Omental fat pad (tissue), 4 donors: ENCODE results near the gene PPA2. TPM values are rescaled to one million over a fixed set of nuclear protein-coding genes. Genes with fewer than 3 reads are reported as not detected.

Experiments used
- ATAC-seq: fragments of 150-250 bp; one replicate; pipeline ENCODE4 v1.9.1; 2016; ENCODE audit warnings: mild to moderate bottlenecking, moderate library complexity; ENCODE audit not compliant: low FRiP score
- DNase-seq: peaks from one replicate; pipeline ENCODE4 v3.0.0-alpha.2; 2019; ENCODE audit warnings: low spot score
- total RNA-seq, 4 donors: library from RNA; depleted of rRNA; stranded (reverse); fragments of >200 nt; gene quantifications; one replicate each; pipeline ENCODE4 v1.1.0, GENCODE V29; 2016
- TF ChIP-seq, protein P1 (sequence below), 3 donors: fragments of 450-650 bp; IDR thresholded peaks; one replicate each; pipeline ENCODE4 v1.5.1; 2016 to 2017; ENCODE audit warnings: antibody characterized with exemption in 3 of 3, mild to moderate bottlenecking in 3 of 3, moderate library complexity in 2 of 3

Gene PPA2
- total RNA-seq, 4 donors from 2014 or later: 35.9 to 82.9 (median 61.9) TPM

DNA sequence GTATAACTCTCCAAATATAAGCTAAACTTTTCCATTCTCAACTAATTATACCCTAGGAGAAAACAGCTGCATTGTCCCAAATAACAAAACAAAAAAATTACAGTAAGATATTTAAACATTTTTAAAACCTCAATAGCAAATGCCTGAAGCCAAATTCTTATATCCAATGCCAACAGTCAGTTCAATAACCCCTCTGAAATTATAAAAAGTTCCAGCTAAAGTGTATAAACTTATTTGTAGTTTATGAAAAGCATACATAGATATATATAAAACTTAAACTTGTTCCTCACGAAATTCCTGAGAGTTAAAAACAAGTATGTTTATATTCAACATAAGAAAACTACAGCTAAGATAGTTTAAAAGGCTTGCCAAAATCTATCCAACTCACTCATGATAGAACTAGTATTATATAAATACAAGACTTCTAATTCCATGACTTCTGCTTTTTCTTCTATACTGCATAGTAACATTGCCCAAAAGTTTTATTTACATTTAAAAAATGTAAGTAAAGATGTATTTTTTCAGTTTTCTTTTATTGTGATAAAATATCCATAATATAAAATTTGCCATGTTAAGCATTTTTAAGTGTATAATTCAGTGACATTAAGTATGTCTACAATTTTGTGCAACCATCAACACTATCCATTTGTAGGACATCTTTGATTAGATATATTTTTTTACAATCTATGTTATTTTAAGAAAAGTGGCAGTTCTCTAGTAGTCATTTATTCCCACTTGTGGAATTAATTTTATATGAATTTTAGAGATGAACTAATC is 72.8 kb downstream of the PPA2 start:
- DNase-seq (no peak), ATAC-seq (no peak)
- TF ChIP-seq, protein P1, sequence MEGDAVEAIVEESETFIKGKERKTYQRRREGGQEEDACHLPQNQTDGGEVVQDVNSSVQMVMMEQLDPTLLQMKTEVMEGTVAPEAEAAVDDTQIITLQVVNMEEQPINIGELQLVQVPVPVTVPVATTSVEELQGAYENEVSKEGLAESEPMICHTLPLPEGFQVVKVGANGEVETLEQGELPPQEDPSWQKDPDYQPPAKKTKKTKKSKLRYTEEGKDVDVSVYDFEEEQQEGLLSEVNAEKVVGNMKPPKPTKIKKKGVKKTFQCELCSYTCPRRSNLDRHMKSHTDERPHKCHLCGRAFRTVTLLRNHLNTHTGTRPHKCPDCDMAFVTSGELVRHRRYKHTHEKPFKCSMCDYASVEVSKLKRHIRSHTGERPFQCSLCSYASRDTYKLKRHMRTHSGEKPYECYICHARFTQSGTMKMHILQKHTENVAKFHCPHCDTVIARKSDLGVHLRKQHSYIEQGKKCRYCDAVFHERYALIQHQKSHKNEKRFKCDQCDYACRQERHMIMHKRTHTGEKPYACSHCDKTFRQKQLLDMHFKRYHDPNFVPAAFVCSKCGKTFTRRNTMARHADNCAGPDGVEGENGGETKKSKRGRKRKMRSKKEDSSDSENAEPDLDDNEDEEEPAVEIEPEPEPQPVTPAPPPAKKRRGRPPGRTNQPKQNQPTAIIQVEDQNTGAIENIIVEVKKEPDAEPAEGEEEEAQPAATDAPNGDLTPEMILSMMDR (IDR thresholded peaks at IDR 0.05): no peak

DNA sequence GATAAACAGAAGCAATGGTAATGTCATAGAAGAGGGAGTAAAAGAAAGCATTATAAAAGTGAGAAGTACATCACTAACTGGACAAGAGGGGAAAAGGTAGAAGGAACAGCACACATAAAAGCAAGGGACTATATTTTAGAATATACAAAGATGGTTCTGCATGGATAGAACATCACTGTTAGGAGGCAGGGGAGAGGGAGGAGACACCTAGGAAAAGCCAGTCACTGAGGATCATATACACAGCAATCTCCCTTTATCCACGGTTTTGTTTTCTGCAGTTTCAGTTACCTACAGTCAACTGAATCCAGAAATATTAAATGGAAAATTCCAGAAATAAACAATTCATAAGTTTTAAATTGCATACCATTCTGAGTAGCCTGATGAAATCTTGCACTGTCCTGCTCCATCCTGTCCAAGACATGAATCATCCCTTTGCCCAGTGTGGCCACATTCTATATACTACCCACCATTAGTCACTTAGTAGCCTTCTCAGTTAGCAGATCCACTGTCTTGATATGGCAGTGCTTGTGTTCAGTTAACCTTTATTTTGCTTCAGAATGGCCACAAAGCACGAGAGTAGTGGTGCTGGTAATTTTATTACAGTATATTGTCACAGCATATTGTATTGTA is 74.2 kb downstream of the PPA2 start:
- TF ChIP-seq, protein P1 (IDR thresholded peaks at IDR 0.05): no peak
- ATAC-seq (no peak), DNase-seq (no peak)

- no peak for DNase-seq
- TF ChIP-seq, protein P1 (IDR thresholded peaks at IDR 0.05): no peak
- ATAC-seq: no peak
Measured at GRCh38 chr4:105392858-105393257, 81.0 kb downstream of the PPA2 start.

- no peak for ATAC-seq
- TF ChIP-seq, protein P1 (IDR thresholded peaks at IDR 0.05): no peak
- no peak for DNase-seq
Measured at GRCh38 chr4:105389167-105389566, 84.7 kb downstream of the PPA2 start.

- DNase-seq: no peak
- TF ChIP-seq, protein P1 (IDR thresholded peaks at IDR 0.05): no peak
- no peak for ATAC-seq
Measured at GRCh38 chr4:105387466-105387865, 86.4 kb downstream of the PPA2 start.

DNA sequence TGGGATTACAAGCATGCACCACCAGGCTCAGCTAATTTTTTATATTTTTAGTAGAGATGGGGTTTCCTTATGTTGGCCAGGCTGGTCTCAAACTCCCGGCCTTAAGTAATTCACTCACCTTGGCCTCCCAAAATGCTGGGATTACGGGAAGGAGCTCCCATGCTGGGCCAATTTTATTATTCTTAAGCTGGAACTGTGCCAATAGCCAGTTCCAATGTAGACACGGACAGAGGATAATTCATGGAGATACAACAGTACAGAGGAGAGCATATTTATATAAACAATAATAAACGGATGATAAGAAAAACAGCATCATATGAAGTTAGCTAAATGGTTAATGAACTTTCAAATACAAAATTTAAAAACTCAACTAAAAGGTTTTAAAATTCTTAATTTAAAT is 87.8 kb downstream of the PPA2 start:
- TF ChIP-seq, protein P1 (IDR thresholded peaks at IDR 0.05): no peak
- DNase-seq (no peak), ATAC-seq (no peak)

DNA sequence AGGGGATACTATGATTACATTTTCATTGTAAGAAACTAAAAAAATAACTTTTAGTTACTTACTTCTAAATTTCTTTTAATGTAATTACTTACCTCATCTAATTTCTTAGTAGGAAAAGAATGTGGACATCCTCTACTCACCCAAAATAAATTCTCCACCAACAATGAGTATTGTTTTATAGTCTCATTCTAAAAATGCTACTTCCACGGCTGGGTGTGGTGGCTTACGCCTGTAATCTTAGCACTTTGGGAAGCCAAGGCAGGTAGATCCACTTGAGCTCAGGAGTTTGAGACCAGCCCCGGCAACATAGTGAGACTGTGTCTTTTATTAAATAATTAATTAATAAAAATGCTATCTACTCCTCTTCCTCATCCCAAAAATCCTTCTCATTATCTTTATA is 99.8 kb downstream of the PPA2 start:
- TF ChIP-seq, protein P1 (IDR thresholded peaks at IDR 0.05): no peak
- ATAC-seq: no peak
- no peak for DNase-seq
